A549 treated with DMSO at 1 μM for 4 hours (cell line): ENCODE results near the gene ST3GAL4. TPM values are rescaled to one million over a fixed set of nuclear protein-coding genes. Genes with fewer than 3 reads are reported as not detected.

Experiments used
- total RNA-seq: library from RNA; stranded (reverse); fragments of 200-300 nt; extraction: Qiagen RNA extraction; gene quantifications from 5 replicates; pipeline ENCODE4 v1.2.3, GENCODE V29; 2022; ENCODE audit warnings: low read depth

The ST3GAL4 gene
- total RNA-seq, result 24.7 to 29.7 TPM (median 25.7 TPM) in 5 replicates

GRCh38 chr11:126355324-126355925 is at the start of gene ST3GAL4:
ST3GAL4 (plus strand) TSS chr11:126355686; CDS start chr11:126406156, 50,470 bp downstream.

Other genes with a start within 250 kb of the ST3GAL4 start
- gene RPUSD4, start 144.0 kb upstream of the ST3GAL4 start, total RNA-seq, result 17.8 to 20.6 TPM (median 19.2 TPM) in 5 replicates
- 13.7 to 18.5 TPM (median 15.8 TPM) in 5 replicates for gene FAM118B, start 143.9 kb upstream of the ST3GAL4 start, total RNA-seq
- 62.0 to 70.6 TPM (median 65.6 TPM) in 5 replicates for gene SRPRA, start 86.8 kb upstream of the ST3GAL4 start, total RNA-seq
- gene FOXRED1, start 86.5 kb upstream of the ST3GAL4 start, total RNA-seq, result 21.1 to 24.5 TPM (median 23.8 TPM) in 5 replicates
- 6.7 to 8.4 TPM (median 7.9 TPM) in 5 replicates for gene TIRAP, start 72.6 kb upstream of the ST3GAL4 start, total RNA-seq
- 16.3 to 21.2 TPM (median 19.1 TPM) in 5 replicates for gene DCPS, start 51.6 kb upstream of the ST3GAL4 start, total RNA-seq